ENCODE results near the gene TLE2.
A peak's percentile ranks its signal among the peaks of the same experiment; 100 is the strongest.
"Not testable (repeated sequence)": the region's sequence is repeated elsewhere in the genome, so short reads cannot be mapped to it uniquely, and the experiment has no call there.

TLE2 gene

GRCh38 chr19:2987797-2988196 is 41.3 kb downstream of the TLE2 start:
- DNase-seq: no peak

GRCh38 chr19:2986951-2987524 is 42.0 kb downstream of the TLE2 start:
- peak in 16 of 51 donors; percentile 1 to 48 (median 16) for DNase-seq

- DNase-seq: peak in 2 of 51 donors; percentile 49 to 53
Measured at GRCh38 chr19:2984215-2984528, 44.9 kb downstream of the TLE2 start.

- DNase-seq: peak in 43 of 51 donors; percentile 4 to 80 (median 39)
Measured at GRCh38 chr19:2983351-2984214, 45.5 kb downstream of the TLE2 start.

- peak in 46 of 51 donors; percentile 6 to 81 (median 58) for DNase-seq
Measured at GRCh38 chr19:2982983-2983350, 46.1 kb downstream of the TLE2 start.

- no peak for DNase-seq
Measured at GRCh38 chr19:2982561-2982960, 46.5 kb downstream of the TLE2 start.

GRCh38 chr19:2981898-2982297 is 47.2 kb downstream of the TLE2 start:
- DNase-seq: no peak

GRCh38 chr19:2978772-2979171 is 50.3 kb downstream of the TLE2 start:
- no peak for DNase-seq

- no peak for DNase-seq
Measured at GRCh38 chr19:2978166-2978767, 50.8 kb downstream of the TLE2 start.

GRCh38 chr19:2977746-2978138 is 51.3 kb downstream of the TLE2 start:
- no peak for DNase-seq

GRCh38 chr19:2977001-2977745 is 51.9 kb downstream of the TLE2 start, which contains the start of gene TLE6:
Gene TLE6, plus strand, starts transcription at chr19:2977564. Its CDS starts 670 bp downstream, at chr19:2978234.
- peak; percentile 43 to 96 (median 89) for DNase-seq

- no peak for DNase-seq
Measured at GRCh38 chr19:2976609-2977000, 52.5 kb downstream of the TLE2 start.

GRCh38 chr19:2974342-2975041 is 54.6 kb downstream of the TLE2 start:
- DNase-seq: no peak

GRCh38 chr19:2973229-2973628 is 55.9 kb downstream of the TLE2 start:
- no peak for DNase-seq

GRCh38 chr19:2970201-2970835 is 58.8 kb downstream of the TLE2 start:
- no peak for DNase-seq

- peak in 3 of 51 donors; percentile 5 to 8 (median 8) for DNase-seq
Measured at GRCh38 chr19:2969104-2969504, 60.0 kb downstream of the TLE2 start.

- DNase-seq: no peak
Measured at GRCh38 chr19:2967972-2968371, 61.1 kb downstream of the TLE2 start.

- DNase-seq: no peak
Measured at GRCh38 chr19:2964874-2965273, 64.2 kb downstream of the TLE2 start.

GRCh38 chr19:2963631-2964030 is 65.4 kb downstream of the TLE2 start:
- DNase-seq: not testable (repeated sequence)

- no peak for DNase-seq
Measured at GRCh38 chr19:2963122-2963521, 66.0 kb downstream of the TLE2 start.

All from hypothalamus (tissue), 51 donors.